Heart left ventricle (tissue), 13 donors: Measurements from ENCODE around the gene CHN2.

ENCODE experiments used
- POLR2A ChIP-seq, 2 donors: fragments of 450-650 bp; IDR thresholded peaks; one replicate each; pipeline ENCODE4 v1.6.1; 2017; ENCODE audit warnings: antibody characterized with exemption in 2 of 2, mild to moderate bottlenecking in 2 of 2, moderate library complexity in 2 of 2
- TF ChIP-seq, protein P1 (sequence below), 12 donors: fragments of 200-600 bp; sonication (generic) in 4 of 12; IDR thresholded peaks; one replicate each; pipeline versions ENCODE4 v1.5.0 to v1.8.0; 2018 to 2022; ENCODE audit warnings: antibody characterized with exemption in 12 of 12, mild to moderate bottlenecking in 5 of 12
- donor health status: ischemic (EF 13 %, LVEDD 7.1; RV severe dilation, severe dysfunction).
- donor health status: DM: no; HTN: yes; CAD: no.
- donor health status: DM: no; HTN: no; CAD: no.
- donor health status: ischemic (EF 25% LVEDD 6.9; RV normal size, moderate dysfunction).
- donor health status: ischemic (EF 25% LVEDD 5.7; RV mildly dilated, moderate dysfunction).
- donor health status: ischemic (EF 35%, LVEDD 5.7; RV mildly dilated, moderate dysfunction).
- donor health status: nonischemic (EF 11% LVEDD 7.7; RV severe dilation, severe dysfunction).
- donor health status: DM: yes; HTN: yes; CAD: no.
- donor health status: PGD.
- donor health status: ischemic (EF 29% LVEDD 5.4; RV normal size, mild dysfunction).
- donor health status: nonischemic (EF 23%, LVEDD 6.1; RV moderate dilation, normal function).

DNA sequence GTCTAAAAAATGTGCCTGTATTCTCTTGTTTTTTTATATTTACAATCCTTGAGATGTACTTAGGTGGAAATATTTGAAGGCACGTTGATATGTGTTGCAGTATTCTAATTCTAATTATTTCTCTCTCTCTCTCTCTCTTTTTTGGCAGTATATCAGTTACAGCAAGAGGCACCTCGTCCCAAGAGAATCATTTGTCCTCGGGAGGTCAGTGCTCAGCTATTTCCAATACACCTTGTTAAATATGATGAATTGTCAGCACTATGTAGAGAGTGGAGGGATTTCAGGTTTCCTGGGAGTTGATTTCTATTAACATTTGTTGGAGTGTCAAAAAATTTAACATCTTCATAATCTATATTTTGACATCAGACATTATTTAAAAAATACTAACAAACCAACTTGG lies 173.2 kb downstream of the CHN2 start:
- TF ChIP-seq, protein P1, sequence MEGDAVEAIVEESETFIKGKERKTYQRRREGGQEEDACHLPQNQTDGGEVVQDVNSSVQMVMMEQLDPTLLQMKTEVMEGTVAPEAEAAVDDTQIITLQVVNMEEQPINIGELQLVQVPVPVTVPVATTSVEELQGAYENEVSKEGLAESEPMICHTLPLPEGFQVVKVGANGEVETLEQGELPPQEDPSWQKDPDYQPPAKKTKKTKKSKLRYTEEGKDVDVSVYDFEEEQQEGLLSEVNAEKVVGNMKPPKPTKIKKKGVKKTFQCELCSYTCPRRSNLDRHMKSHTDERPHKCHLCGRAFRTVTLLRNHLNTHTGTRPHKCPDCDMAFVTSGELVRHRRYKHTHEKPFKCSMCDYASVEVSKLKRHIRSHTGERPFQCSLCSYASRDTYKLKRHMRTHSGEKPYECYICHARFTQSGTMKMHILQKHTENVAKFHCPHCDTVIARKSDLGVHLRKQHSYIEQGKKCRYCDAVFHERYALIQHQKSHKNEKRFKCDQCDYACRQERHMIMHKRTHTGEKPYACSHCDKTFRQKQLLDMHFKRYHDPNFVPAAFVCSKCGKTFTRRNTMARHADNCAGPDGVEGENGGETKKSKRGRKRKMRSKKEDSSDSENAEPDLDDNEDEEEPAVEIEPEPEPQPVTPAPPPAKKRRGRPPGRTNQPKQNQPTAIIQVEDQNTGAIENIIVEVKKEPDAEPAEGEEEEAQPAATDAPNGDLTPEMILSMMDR (IDR thresholded peaks at IDR 0.05) = no peak
- TF ChIP-seq POLR2A (IDR thresholded peaks at IDR 0.05) = no peak
